C4-2B (cell line): ENCODE measurements around the gene DCHS1.

ENCODE experiments used
- H3K27ac ChIP-seq: fragments of 450-650 bp; 2 replicates; pipeline ENCODE4 v1.5.1; 2017
- CTCF ChIP-seq: fragments of 450-650 bp; conservative IDR thresholded peaks from 2 replicates; pipeline ENCODE4 v1.5.1; 2017; ENCODE audit warnings: mild to moderate bottlenecking
- ZFX ChIP-seq: fragments of 450-650 bp; IDR thresholded peaks from 2 replicates; pipeline ENCODE4 v1.6.1; 2017

DCHS1 gene

DNA sequence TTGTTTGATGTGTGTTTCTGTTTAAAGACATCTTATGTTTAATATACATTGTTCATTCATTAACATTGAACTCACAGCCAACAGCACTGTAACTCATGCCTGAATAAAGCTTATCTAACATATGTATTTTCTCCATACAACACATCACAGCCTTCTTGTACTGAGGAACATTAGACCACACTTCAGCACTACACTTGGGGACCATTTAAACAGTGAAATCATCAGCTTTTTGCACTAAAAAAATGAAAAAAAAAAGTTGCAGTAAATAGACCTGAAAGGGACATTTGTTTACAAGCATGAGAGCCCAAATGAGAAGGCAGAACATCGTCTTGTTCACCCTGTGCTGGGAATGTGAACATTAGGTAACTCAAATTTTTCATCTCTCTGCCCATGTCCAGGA is 21.1 kb downstream of the DCHS1 start:
- no peak overlapping the region for H3K27ac ChIP-seq
- TF ChIP-seq ZFX: no peak
- TF ChIP-seq CTCF: no peak

GRCh38 chr11:6633422-6634408 is 21.9 kb downstream of the DCHS1 start:
- no peak for TF ChIP-seq CTCF
- no peak for TF ChIP-seq ZFX
- no peak overlapping the region for H3K27ac ChIP-seq

GRCh38 chr11:6632116-6633073 is 23.2 kb downstream of the DCHS1 start:
- no peak overlapping the region for H3K27ac ChIP-seq
- no peak for TF ChIP-seq ZFX
- no peak for TF ChIP-seq CTCF

- H3K27ac ChIP-seq: no peak overlapping the region
- TF ChIP-seq ZFX (no peak), CTCF (no peak)
Observed at GRCh38 chr11:6631361-6631890, 24.2 kb downstream of the DCHS1 start.

DNA sequence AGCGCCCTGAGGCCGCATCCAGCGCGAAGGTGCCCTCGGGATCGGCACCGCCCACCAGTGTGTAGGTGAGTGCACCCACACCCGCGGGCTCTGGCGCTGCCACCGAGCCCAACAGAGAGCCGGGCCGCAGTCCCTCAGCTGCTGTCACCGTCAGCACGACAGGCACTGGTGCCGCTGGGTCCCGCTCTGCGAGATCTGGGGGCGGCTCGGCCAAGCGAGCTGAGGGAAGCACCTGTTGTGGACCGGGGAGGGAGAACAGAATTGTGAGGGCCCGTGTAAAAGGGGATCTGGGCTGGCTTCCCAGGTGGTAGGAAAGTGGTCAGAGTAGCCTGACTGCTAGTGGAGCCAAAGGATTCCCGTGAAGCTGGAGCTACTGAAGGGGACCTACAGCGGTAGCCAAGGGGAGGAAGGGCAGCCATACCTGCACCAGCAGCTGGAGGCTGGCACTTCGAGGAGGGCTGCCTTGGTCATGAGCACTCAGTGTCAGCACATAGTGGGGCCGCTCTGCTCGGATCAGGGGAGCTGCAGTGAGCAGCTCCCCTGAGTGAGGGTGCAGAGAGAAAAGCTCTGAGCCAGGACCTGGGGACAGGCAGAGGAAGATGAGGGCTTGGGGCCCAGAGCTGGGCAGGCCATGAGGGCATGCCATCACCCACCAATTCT is 24.8 kb downstream of the DCHS1 start:
- H3K27ac ChIP-seq: peak overlapping the region; percentile 46

More for the DNA sequence above, 24.8 kb downstream of the DCHS1 start:
- TF ChIP-seq ZFX: no peak
- TF ChIP-seq CTCF: no peak
